HEK293 (cell line): ENCODE measurements around the gene ATG2A.

ENCODE experiments used
- CTCF ChIA-PET: fragments of 350-600 bp; formaldehyde crosslinking; extraction: SDS; loops from one replicate; lab custom pipeline; 2021; ENCODE audit warnings: antibody characterized with exemption; lab: Yijun Ruan, JAX
- POLR2A ChIA-PET: fragments of 300-600 bp; formaldehyde crosslinking; extraction: SDS; loops from one replicate; lab custom pipeline; 2020; ENCODE audit warnings: antibody characterized with exemption, inconsistent platforms; lab: Yijun Ruan, JAX
- H3K27ac ChIP-seq: fragments of 200-500 bp; sonication (Bioruptor generic); 2 replicates; pipeline ENCODE4 v1.5.1; 2014; ENCODE audit warnings: low read depth, low read length, control low read depth, inconsistent platforms; ENCODE audit errors: extremely low read depth
- H3K36me3 ChIP-seq, 2 experiments: fragments of 200-500 bp in 1 of 2; sonication (Bioruptor generic) in 1 of 2; 1 replicate in 1 of 2; 2 replicates in 1 of 2; pipeline ENCODE4 v1.5.1; 2014 to 2017; ENCODE audit warnings: inconsistent platforms in 2 of 2, low read length in 2 of 2; ENCODE audit not compliant: control insufficient read depth in 2 of 2, insufficient read depth in 1 of 2
- H3K4me1 ChIP-seq: fragments of 200-500 bp; sonication (Bioruptor generic); 2 replicates; pipeline ENCODE4 v1.5.1; 2014; ENCODE audit warnings: mild to moderate bottlenecking, low read length, inconsistent platforms; ENCODE audit not compliant: control insufficient read depth, insufficient read depth
- H3K4me3 ChIP-seq: 2 replicates; pipeline ENCODE4 v1.5.1; 2011; ENCODE audit warnings: low read depth, mild to moderate bottlenecking, control low read depth, low read length, moderate library complexity
- H3K9me3 ChIP-seq: fragments of 200-500 bp; sonication (Bioruptor generic); 2 replicates; pipeline ENCODE4 v1.5.1; 2014; ENCODE audit warnings: low read depth, low read length, inconsistent platforms; ENCODE audit not compliant: control insufficient read depth, insufficient read depth
- IKZF3 ChIP-seq: fragments of 450-650 bp; IDR thresholded peaks from 2 replicates; pipeline ENCODE4 v1.5.0; 2018; ENCODE audit warnings: missing biosample characterization, mild to moderate bottlenecking, missing genetic modification characterization, moderate library complexity
- KLF17 ChIP-seq: fragments of 450-650 bp; formaldehyde crosslinking; IDR thresholded peaks from 2 replicates; pipeline ENCODE4 v1.5.1; 2016; ENCODE audit warnings: missing biosample characterization, missing genetic modification characterization
- MZF1 ChIP-seq: fragments of 450-650 bp; formaldehyde crosslinking; IDR thresholded peaks from 2 replicates; pipeline ENCODE4 v1.5.1; 2017; ENCODE audit warnings: missing biosample characterization, missing genetic modification characterization, borderline replicate concordance
- SALL2 ChIP-seq: fragments of 450-650 bp; formaldehyde crosslinking; IDR thresholded peaks from 2 replicates; pipeline ENCODE4 v1.5.0; 2017; ENCODE audit warnings: missing biosample characterization, mild to moderate bottlenecking, missing genetic modification characterization, borderline replicate concordance
- TRIM28 ChIP-seq: IDR thresholded peaks from 2 replicates; pipeline ENCODE4 v1.6.1; 2011; ENCODE audit warnings: low read length, control low read depth, borderline replicate concordance
- ZBTB1 ChIP-seq: fragments of 450-650 bp; formaldehyde crosslinking; IDR thresholded peaks from 2 replicates; pipeline ENCODE4 v1.5.1; 2016; ENCODE audit warnings: missing biosample characterization, missing genetic modification characterization
- ZBTB17 ChIP-seq: fragments of 450-650 bp; formaldehyde crosslinking; IDR thresholded peaks from 2 replicates; pipeline ENCODE4 v1.5.1; 2016; ENCODE audit warnings: missing biosample characterization, missing genetic modification characterization
- ZNF112 ChIP-seq: fragments of 450-650 bp; formaldehyde crosslinking; IDR thresholded peaks from 2 replicates; pipeline ENCODE4 v1.5.0; 2017; ENCODE audit warnings: missing biosample characterization, missing genetic modification characterization
- ZNF18 ChIP-seq: fragments of 450-650 bp; formaldehyde crosslinking; IDR thresholded peaks from 2 replicates; pipeline ENCODE4 v1.5.1; 2016; ENCODE audit warnings: missing biosample characterization, missing genetic modification characterization
- ZNF214 ChIP-seq: fragments of 450-650 bp; formaldehyde crosslinking; IDR thresholded peaks from 2 replicates; pipeline ENCODE4 v1.5.1; 2017; ENCODE audit warnings: missing biosample characterization, mild to moderate bottlenecking, missing genetic modification characterization, borderline replicate concordance
- ZNF223 ChIP-seq: fragments of 450-650 bp; formaldehyde crosslinking; IDR thresholded peaks from 2 replicates; pipeline ENCODE4 v1.5.1; 2016; ENCODE audit warnings: missing biosample characterization, missing genetic modification characterization
- ZNF398 ChIP-seq: fragments of 450-650 bp; formaldehyde crosslinking; IDR thresholded peaks from 2 replicates; pipeline ENCODE4 v1.5.1; 2017; ENCODE audit warnings: missing biosample characterization, missing genetic modification characterization
- ZNF404 ChIP-seq: fragments of 450-650 bp; formaldehyde crosslinking; IDR thresholded peaks from 2 replicates; pipeline ENCODE4 v1.5.1; 2017; ENCODE audit warnings: missing biosample characterization, missing genetic modification characterization
- ZNF416 ChIP-seq: fragments of 450-650 bp; formaldehyde crosslinking; IDR thresholded peaks from 2 replicates; pipeline ENCODE4 v1.5.1; 2016; ENCODE audit warnings: missing biosample characterization, missing genetic modification characterization
- ZNF629 ChIP-seq: fragments of 450-650 bp; formaldehyde crosslinking; IDR thresholded peaks from 2 replicates; pipeline ENCODE4 v1.5.1; 2017; ENCODE audit warnings: missing biosample characterization, missing genetic modification characterization
- ZNF704 ChIP-seq: fragments of 450-650 bp; formaldehyde crosslinking; IDR thresholded peaks from 2 replicates; pipeline ENCODE4 v1.5.1; 2016; ENCODE audit warnings: missing biosample characterization, missing genetic modification characterization
- ZNF792 ChIP-seq: fragments of 450-650 bp; formaldehyde crosslinking; IDR thresholded peaks from 2 replicates; pipeline ENCODE4 v1.5.1; 2016; ENCODE audit warnings: missing biosample characterization, missing genetic modification characterization
- ZSCAN30 ChIP-seq: fragments of 450-650 bp; IDR thresholded peaks from 2 replicates; pipeline ENCODE4 v1.5.1; 2018; ENCODE audit warnings: missing biosample characterization, mild to moderate bottlenecking, missing genetic modification characterization, moderate library complexity
- TF ChIP-seq, protein P1 (sequence below): fragments of 450-650 bp; formaldehyde crosslinking; IDR thresholded peaks from 2 replicates; pipeline ENCODE4 v1.5.1; 2016; ENCODE audit warnings: missing biosample characterization, missing genetic modification characterization

The ATG2A gene

GRCh38 chr11:64903291-64903833 is 13.6 kb downstream of the ATG2A start:
- CTCF ChIA-PET = interaction anchor here (0.5 to 0.8 kb wide), 2 partner anchors 56 to 572 kb away, joined by 3 to 4 read pairs; no protein-coding TSS in a partner anchor
- TF ChIP-seq SALL2 (tag by site-specific recombination) (no peak), TRIM28 (no peak), ZNF416 (tag by site-specific recombination) (no peak), ZNF112 (tag by site-specific recombination) (no peak), ZNF398 (no peak), IKZF3 (tag by site-specific recombination) (no peak), ZBTB1 (tag by site-specific recombination) (no peak), ZNF404 (tag by site-specific recombination) (no peak), ZNF792 (no peak), ZNF223 (tag by site-specific recombination) (no peak), ZNF18 (tag by site-specific recombination) (no peak), MZF1 (tag by site-specific recombination) (no peak), KLF17 (tag by site-specific recombination) (no peak), ZSCAN30 (no peak), ZBTB17 (tag by site-specific recombination) (no peak), ZNF704 (tag by site-specific recombination) (no peak), ZNF214 (no peak), ZNF629 (tag by site-specific recombination) (no peak)
- TF ChIP-seq, protein P1, sequence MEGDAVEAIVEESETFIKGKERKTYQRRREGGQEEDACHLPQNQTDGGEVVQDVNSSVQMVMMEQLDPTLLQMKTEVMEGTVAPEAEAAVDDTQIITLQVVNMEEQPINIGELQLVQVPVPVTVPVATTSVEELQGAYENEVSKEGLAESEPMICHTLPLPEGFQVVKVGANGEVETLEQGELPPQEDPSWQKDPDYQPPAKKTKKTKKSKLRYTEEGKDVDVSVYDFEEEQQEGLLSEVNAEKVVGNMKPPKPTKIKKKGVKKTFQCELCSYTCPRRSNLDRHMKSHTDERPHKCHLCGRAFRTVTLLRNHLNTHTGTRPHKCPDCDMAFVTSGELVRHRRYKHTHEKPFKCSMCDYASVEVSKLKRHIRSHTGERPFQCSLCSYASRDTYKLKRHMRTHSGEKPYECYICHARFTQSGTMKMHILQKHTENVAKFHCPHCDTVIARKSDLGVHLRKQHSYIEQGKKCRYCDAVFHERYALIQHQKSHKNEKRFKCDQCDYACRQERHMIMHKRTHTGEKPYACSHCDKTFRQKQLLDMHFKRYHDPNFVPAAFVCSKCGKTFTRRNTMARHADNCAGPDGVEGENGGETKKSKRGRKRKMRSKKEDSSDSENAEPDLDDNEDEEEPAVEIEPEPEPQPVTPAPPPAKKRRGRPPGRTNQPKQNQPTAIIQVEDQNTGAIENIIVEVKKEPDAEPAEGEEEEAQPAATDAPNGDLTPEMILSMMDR (tag by site-specific recombination) = no peak
- TF ChIP-seq, all 188 proteins: peak for 0
- Histone ChIP-seq H3K36me3 (peaks cover 0 to 80% of the 10 kb centered on the region in 2 experiments; a peak in 2 of 3 replicates), H3K9me3 (no peaks in the 10 kb centered on the region), H3K4me3 (no peak overlapping the region), H3K27ac (no peak overlapping the region), H3K4me1 (no peaks in the 10 kb centered on the region)
- POLR2A ChIA-PET = no interaction called here
